ENCODE data around the gene ATXN1. TPM values are rescaled to one million over a fixed set of nuclear protein-coding genes. Genes with fewer than 3 reads are reported as not detected.
A peak's percentile ranks its signal among the peaks of the same experiment; 100 is the strongest.
"Not testable (repeated sequence)": the region's sequence is repeated elsewhere in the genome, so short reads cannot be mapped to it uniquely, and the experiment has no call there.

ATXN1 gene
- total RNA-seq, 1 experiment from 2014 or later, result 25.6 TPM

DNA sequence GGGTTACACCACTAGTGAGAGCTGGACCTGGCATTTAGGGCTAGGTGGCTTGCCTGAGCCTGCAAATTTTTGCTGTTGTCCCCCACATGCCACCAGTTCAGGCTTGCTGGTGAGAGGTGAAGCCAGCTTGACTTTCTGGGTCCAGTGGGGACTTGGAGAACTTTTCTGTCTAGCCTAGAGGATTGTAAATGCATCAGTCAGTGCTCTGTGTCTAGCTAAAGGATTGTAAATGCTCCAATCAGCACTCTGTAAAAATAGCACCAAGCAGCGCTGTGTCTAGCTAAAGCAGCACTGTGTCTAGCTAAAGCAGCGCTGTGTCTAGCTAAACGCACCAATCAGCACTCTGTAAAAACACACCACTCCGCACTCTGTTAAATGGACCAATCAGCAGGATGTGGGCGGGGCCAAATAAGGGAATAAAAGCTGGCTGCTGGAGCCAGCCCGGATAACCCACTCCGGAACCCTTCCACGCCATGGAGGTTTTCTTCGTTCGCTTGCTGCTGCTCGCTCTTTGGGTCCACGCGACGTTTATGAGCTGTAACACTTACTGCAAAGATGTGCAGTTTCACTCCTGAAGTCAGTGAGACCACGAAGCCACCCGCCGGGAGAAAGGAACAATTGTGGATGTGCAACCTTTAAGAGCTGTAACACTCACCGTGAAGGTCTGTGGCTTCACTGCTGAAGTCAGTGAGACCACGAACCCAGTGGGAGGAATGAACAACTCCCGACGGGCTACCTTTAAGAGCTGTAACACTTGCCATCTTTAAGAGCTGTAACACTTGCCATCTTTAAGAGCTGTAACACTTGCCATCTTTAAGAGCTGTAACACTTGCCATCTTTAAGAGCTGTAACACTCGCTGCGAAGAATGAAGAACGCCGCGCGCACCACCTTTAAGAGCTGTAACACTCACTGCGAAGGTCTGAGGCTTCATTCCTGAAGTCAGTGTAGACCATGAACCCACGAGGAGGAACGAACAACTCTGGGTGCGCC is 495.6 kb downstream of the ATXN1 start:
- TF ChIP-seq, protein P1, sequence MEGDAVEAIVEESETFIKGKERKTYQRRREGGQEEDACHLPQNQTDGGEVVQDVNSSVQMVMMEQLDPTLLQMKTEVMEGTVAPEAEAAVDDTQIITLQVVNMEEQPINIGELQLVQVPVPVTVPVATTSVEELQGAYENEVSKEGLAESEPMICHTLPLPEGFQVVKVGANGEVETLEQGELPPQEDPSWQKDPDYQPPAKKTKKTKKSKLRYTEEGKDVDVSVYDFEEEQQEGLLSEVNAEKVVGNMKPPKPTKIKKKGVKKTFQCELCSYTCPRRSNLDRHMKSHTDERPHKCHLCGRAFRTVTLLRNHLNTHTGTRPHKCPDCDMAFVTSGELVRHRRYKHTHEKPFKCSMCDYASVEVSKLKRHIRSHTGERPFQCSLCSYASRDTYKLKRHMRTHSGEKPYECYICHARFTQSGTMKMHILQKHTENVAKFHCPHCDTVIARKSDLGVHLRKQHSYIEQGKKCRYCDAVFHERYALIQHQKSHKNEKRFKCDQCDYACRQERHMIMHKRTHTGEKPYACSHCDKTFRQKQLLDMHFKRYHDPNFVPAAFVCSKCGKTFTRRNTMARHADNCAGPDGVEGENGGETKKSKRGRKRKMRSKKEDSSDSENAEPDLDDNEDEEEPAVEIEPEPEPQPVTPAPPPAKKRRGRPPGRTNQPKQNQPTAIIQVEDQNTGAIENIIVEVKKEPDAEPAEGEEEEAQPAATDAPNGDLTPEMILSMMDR (conservative IDR thresholded peaks at IDR 0.05; ENCODE audit: low read depth, low read length), result no peak
- TF ChIP-seq EZH2 (IDR thresholded peaks at IDR 0.05; ENCODE audit: borderline replicate concordance, low read depth, low read length, poor library complexity, severe bottlenecking), result no peak
- CTCF ChIA-PET, result no interaction called here
- DNase-seq (ENCODE audit: low spot score), result no peak
- TSS peak; percentile 99 for BruUV-seq (replicated peaks)
- Histone ChIP-seq H3K27me3 (replicated peaks; ENCODE audit: insufficient read depth, low read depth, low read length, poor library complexity) (no peaks in the 10 kb centered on the region), H3K27ac (ENCODE audit: low read depth, low read length, poor library complexity, severe bottlenecking) (no peak overlapping the region), H3K4me1 (ENCODE audit: insufficient read depth, low read length, poor library complexity, severe bottlenecking) (no peaks in the 10 kb centered on the region), H3K36me3 (ENCODE audit: insufficient read depth, low read length, poor library complexity, severe bottlenecking) (no peaks in the 10 kb centered on the region), H3K4me3 (ENCODE audit: low read depth, low read length, poor library complexity, severe bottlenecking) (no peak overlapping the region), H3K9me3 (ENCODE audit: low read depth, low read length, poor library complexity, severe bottlenecking) (no peaks in the 10 kb centered on the region)
- POLR2A ChIA-PET (ENCODE audit: low non-redundant PET), result interaction anchor here (0.6 kb wide), 1 partner anchor 10 kb away, joined by 5 read pairs; no protein-coding TSS in a partner anchor
- intact Hi-C loops (cut with micrococcal nuclease; ENCODE audit: unreplicated experiment), result no loop called here

DNA sequence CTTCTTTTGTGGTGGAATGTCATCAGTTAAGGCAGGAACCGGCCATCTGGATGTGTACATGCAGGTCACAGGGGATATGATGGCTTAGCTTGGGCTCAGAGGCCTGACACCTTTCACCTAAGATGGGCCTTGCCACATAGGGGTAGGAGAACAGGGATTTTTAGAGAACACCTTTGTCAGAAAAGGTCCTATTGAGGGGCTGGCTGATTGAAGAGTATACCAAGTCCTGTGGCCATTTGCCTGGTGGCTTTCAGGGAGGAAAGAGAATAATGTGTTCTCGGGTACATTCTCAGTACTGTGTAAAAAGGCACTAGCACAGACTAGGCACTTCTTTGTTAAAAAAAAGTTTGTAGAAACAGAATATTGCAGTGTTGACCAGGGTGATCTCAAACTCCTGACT is 496.5 kb downstream of the ATXN1 start:
- no peaks in the 10 kb centered on the region for H3K4me1 ChIP-seq (ENCODE audit: insufficient read depth, low read length, poor library complexity, severe bottlenecking)
- ChIA-PET POLR2A (ENCODE audit: low non-redundant PET) (no interaction called here), CTCF (no interaction called here)
- no peak for TF ChIP-seq EZH2 (IDR thresholded peaks at IDR 0.05; ENCODE audit: borderline replicate concordance, low read depth, low read length, poor library complexity, severe bottlenecking)
- TF ChIP-seq, protein P1 (conservative IDR thresholded peaks at IDR 0.05; ENCODE audit: low read depth, low read length), result no peak
- H3K27me3 ChIP-seq (replicated peaks; ENCODE audit: insufficient read depth, low read depth, low read length, poor library complexity), result no peaks in the 10 kb centered on the region
- no peak overlapping the region for H3K27ac ChIP-seq (ENCODE audit: low read depth, low read length, poor library complexity, severe bottlenecking)
- H3K4me3 ChIP-seq (ENCODE audit: low read depth, low read length, poor library complexity, severe bottlenecking), result no peak overlapping the region
- BruUV-seq (replicated peaks), result no TSS peak
- DNase-seq (ENCODE audit: low spot score), result no peak
- no peaks in the 10 kb centered on the region for H3K9me3 ChIP-seq (ENCODE audit: low read depth, low read length, poor library complexity, severe bottlenecking)
- intact Hi-C loops (cut with micrococcal nuclease; ENCODE audit: unreplicated experiment), result no loop called here
- no peaks in the 10 kb centered on the region for H3K36me3 ChIP-seq (ENCODE audit: insufficient read depth, low read length, poor library complexity, severe bottlenecking)

GRCh38 chr6:16263464-16264099 is 497.7 kb downstream of the ATXN1 start:
- H3K9me3 ChIP-seq (ENCODE audit: low read depth, low read length, poor library complexity, severe bottlenecking); POLR2A ChIA-PET (ENCODE audit: low non-redundant PET); intact Hi-C loops (cut with micrococcal nuclease; ENCODE audit: unreplicated experiment): not testable (repeated sequence)

DNA sequence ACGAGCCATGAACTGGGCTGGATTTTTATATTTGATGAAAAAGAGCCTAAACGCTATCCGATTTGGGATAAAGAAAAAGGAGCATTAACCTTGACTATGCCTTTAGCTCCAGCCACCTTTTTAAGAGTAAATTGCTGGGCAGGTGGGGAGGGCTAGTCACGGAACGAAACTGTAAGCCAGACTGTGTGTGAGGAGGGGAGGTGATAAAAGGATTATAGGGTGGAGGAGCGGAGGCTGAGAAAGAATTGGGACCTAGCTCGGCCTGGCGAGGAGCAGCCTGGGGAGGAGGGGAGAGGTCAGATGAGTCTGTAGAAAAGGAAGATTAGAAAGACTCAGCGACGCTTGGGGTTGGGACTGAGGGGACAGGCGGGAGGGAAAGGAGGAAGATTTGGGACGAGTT is 498.5 kb downstream of the ATXN1 start:
- intact Hi-C loops (cut with micrococcal nuclease; ENCODE audit: unreplicated experiment); H3K36me3 ChIP-seq (ENCODE audit: insufficient read depth, low read length, poor library complexity, severe bottlenecking); H3K4me3 ChIP-seq (ENCODE audit: low read depth, low read length, poor library complexity, severe bottlenecking); H3K27ac ChIP-seq (ENCODE audit: low read depth, low read length, poor library complexity, severe bottlenecking); POLR2A ChIA-PET (ENCODE audit: low non-redundant PET); DNase-seq (ENCODE audit: low spot score); BruUV-seq (replicated peaks); H3K4me1 ChIP-seq (ENCODE audit: insufficient read depth, low read length, poor library complexity, severe bottlenecking); H3K27me3 ChIP-seq (replicated peaks; ENCODE audit: insufficient read depth, low read depth, low read length, poor library complexity); H3K9me3 ChIP-seq (ENCODE audit: low read depth, low read length, poor library complexity, severe bottlenecking); CTCF ChIA-PET: not testable (repeated sequence)

More at GRCh38 chr6:16263464-16264099, 497.7 kb downstream of the ATXN1 start:
- H3K27ac ChIP-seq (ENCODE audit: low read depth, low read length, poor library complexity, severe bottlenecking); BruUV-seq (replicated peaks); H3K27me3 ChIP-seq (replicated peaks; ENCODE audit: insufficient read depth, low read depth, low read length, poor library complexity); DNase-seq (ENCODE audit: low spot score); H3K4me3 ChIP-seq (ENCODE audit: low read depth, low read length, poor library complexity, severe bottlenecking); H3K4me1 ChIP-seq (ENCODE audit: insufficient read depth, low read length, poor library complexity, severe bottlenecking); CTCF ChIA-PET; H3K36me3 ChIP-seq (ENCODE audit: insufficient read depth, low read length, poor library complexity, severe bottlenecking): not testable (repeated sequence)

DNA sequence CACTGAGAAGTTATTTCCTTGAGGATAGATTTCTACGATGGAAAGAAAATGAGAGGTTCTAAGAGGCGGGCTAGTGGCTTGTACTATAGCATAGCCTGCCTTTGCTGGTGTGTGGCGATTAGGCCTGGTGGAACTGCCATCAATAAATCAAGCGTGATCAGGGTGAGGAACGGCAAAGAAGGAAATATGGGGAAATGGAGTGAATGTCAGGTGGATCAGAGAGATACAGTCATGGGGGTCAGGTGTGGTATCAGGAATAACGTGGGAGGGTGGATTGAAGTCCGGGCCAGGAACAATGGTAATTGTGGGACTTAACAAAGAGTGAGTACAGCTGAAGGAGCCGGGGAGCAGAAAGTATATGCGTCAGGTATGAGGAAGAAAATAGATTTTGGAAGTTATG is 500.7 kb downstream of the ATXN1 start:
- H3K4me1 ChIP-seq (ENCODE audit: insufficient read depth, low read length, poor library complexity, severe bottlenecking); intact Hi-C loops (cut with micrococcal nuclease; ENCODE audit: unreplicated experiment); BruUV-seq (replicated peaks); H3K27me3 ChIP-seq (replicated peaks; ENCODE audit: insufficient read depth, low read depth, low read length, poor library complexity); H3K4me3 ChIP-seq (ENCODE audit: low read depth, low read length, poor library complexity, severe bottlenecking); DNase-seq (ENCODE audit: low spot score); POLR2A ChIA-PET (ENCODE audit: low non-redundant PET); CTCF ChIA-PET; H3K36me3 ChIP-seq (ENCODE audit: insufficient read depth, low read length, poor library complexity, severe bottlenecking); H3K9me3 ChIP-seq (ENCODE audit: low read depth, low read length, poor library complexity, severe bottlenecking); H3K27ac ChIP-seq (ENCODE audit: low read depth, low read length, poor library complexity, severe bottlenecking): not testable (repeated sequence)

GRCh38 chr6:16259604-16260003 is 501.7 kb downstream of the ATXN1 start:
- intact Hi-C loops (cut with micrococcal nuclease; ENCODE audit: unreplicated experiment); H3K9me3 ChIP-seq (ENCODE audit: low read depth, low read length, poor library complexity, severe bottlenecking); H3K4me1 ChIP-seq (ENCODE audit: insufficient read depth, low read length, poor library complexity, severe bottlenecking); POLR2A ChIA-PET (ENCODE audit: low non-redundant PET); H3K27ac ChIP-seq (ENCODE audit: low read depth, low read length, poor library complexity, severe bottlenecking); H3K4me3 ChIP-seq (ENCODE audit: low read depth, low read length, poor library complexity, severe bottlenecking); DNase-seq (ENCODE audit: low spot score); H3K36me3 ChIP-seq (ENCODE audit: insufficient read depth, low read length, poor library complexity, severe bottlenecking); BruUV-seq (replicated peaks); H3K27me3 ChIP-seq (replicated peaks; ENCODE audit: insufficient read depth, low read depth, low read length, poor library complexity); CTCF ChIA-PET: not testable (repeated sequence)
